WERI-Rb-1 (cell line): ENCODE measurements around the gene VPS16.
"Not testable (repeated sequence)": the region's sequence is repeated elsewhere in the genome, so short reads cannot be mapped to it uniquely, and the experiment has no call there.

Experiments used
- DNase-seq: peaks from one replicate; pipeline ENCODE4 v3.0.0-alpha.2; 2020
- H3K27ac ChIP-seq: fragments of 250-450 bp; sonication (Bioruptor Pico); 2 replicates; pipeline ENCODE4 v1.5.1; 2020; ENCODE audit warnings: mild to moderate bottlenecking, moderate library complexity
- H3K27me3 ChIP-seq: fragments of 250-450 bp; sonication (Bioruptor Pico); 2 replicates; pipeline ENCODE4 v1.5.1; 2021; ENCODE audit warnings: mild to moderate bottlenecking, low read depth, moderate library complexity; ENCODE audit not compliant: insufficient read depth, severe bottlenecking
- H3K36me3 ChIP-seq: fragments of 250-450 bp; sonication (Bioruptor Pico); 2 replicates; pipeline ENCODE4 v1.5.1; 2020; ENCODE audit warnings: mild to moderate bottlenecking, moderate library complexity
- H3K4me3 ChIP-seq: 2 replicates; pipeline ENCODE4 v1.5.1; 2011; ENCODE audit warnings: low read depth, mild to moderate bottlenecking, control low read depth, low read length
- H3K9me3 ChIP-seq: fragments of 250-450 bp; sonication (Bioruptor Pico); 2 replicates; pipeline ENCODE4 v1.5.1; 2021; ENCODE audit warnings: mild to moderate bottlenecking, moderate library complexity; ENCODE audit not compliant: severe bottlenecking
- TF ChIP-seq, protein P1 (sequence below): IDR thresholded peaks from 2 replicates; pipeline ENCODE4 v1.5.1; 2011; ENCODE audit warnings: low read depth, mild to moderate bottlenecking, control low read depth, inconsistent platforms, low read length

Gene VPS16

DNA sequence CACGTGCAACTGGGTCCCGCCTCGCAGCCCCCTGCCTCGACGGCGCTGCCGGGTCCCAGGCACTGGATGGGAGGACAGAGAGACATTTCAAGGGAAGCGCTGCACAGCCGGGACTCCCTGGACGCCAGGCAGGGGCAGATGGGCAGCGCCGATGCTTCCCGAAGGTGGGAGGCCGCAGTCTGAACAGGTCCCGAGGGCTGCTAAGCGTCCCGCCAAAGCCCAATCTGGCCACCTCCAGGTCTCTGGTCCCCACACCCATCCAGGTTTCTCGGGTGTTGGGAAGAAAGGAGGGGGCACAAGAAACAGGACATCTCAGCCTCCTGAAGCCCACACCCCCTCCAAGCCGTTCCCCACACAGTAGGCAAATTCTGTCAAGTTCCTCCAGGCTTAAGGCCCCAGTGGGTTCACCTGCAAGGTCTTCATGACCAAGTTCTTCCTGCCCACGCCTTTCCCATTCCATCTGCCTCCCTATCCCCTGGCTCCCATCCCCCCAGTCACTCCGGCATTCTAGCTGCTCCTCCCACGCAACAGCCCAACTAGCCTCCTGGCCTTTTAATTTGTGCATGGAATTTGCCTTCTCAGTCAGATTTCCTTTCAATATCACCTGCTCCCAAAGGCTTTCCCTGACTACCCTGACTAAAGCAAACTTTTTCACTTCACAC, 34.7 kb upstream of the VPS16 start:
- Histone ChIP-seq H3K27me3 (no peaks in the 10 kb centered on the region), H3K4me3 (no peak overlapping the region), H3K36me3 (no peaks in the 10 kb centered on the region), H3K9me3 (peaks cover 6% of the 10 kb centered on the region), H3K27ac (no peak overlapping the region)
- DNase-seq: no peak
- TF ChIP-seq, protein P1, sequence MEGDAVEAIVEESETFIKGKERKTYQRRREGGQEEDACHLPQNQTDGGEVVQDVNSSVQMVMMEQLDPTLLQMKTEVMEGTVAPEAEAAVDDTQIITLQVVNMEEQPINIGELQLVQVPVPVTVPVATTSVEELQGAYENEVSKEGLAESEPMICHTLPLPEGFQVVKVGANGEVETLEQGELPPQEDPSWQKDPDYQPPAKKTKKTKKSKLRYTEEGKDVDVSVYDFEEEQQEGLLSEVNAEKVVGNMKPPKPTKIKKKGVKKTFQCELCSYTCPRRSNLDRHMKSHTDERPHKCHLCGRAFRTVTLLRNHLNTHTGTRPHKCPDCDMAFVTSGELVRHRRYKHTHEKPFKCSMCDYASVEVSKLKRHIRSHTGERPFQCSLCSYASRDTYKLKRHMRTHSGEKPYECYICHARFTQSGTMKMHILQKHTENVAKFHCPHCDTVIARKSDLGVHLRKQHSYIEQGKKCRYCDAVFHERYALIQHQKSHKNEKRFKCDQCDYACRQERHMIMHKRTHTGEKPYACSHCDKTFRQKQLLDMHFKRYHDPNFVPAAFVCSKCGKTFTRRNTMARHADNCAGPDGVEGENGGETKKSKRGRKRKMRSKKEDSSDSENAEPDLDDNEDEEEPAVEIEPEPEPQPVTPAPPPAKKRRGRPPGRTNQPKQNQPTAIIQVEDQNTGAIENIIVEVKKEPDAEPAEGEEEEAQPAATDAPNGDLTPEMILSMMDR: no peak

DNA sequence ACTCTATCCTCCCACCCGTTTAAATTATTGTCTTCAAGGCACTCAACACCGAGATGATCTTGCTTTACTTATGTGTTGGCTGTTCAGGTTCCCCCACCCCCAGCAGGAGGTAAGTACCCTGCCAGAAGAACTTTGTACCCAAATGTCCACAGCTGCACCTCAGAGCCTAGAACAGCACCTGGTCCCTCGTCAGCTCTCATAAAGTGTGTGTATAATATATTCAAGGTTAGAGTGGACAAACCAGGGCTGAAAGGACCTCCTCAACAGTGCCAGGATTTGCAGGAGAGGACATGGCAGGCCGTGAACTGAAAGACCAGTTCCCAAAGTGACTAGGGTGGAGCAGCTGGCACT, 34.2 kb upstream of the VPS16 start:
- Histone ChIP-seq H3K9me3 (peaks cover 6% of the 10 kb centered on the region), H3K36me3 (no peaks in the 10 kb centered on the region), H3K27me3 (no peaks in the 10 kb centered on the region), H3K27ac (no peak overlapping the region), H3K4me3 (no peak overlapping the region)
- TF ChIP-seq, protein P1: no peak
- no peak for DNase-seq

DNA sequence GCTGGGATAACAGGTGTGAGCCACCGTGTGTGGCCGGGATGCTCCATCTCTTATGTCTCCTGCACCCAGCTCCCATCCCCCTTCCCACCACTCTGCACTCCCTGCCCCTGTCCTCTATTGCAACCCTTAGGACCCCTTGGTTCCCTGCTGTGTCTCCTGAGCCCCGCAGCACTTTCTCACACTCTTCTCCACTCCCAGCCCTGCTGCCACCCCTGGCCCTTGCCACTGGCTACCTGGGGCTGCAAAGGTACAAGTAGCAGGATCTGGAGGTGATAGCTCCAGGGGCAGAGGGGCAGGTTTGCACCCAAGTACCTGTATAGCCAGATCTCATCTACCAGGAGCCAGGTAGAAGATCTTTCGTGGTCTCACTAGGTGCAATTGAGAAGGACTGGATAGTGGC, 33.5 kb upstream of the VPS16 start:
- H3K36me3 ChIP-seq: no peaks in the 10 kb centered on the region
- DNase-seq: no peak
- H3K9me3 ChIP-seq: peaks cover 11% of the 10 kb centered on the region
- H3K4me3 ChIP-seq: no peak overlapping the region
- H3K27ac ChIP-seq: no peak overlapping the region
- TF ChIP-seq, protein P1: no peak
- H3K27me3 ChIP-seq: no peaks in the 10 kb centered on the region

DNA sequence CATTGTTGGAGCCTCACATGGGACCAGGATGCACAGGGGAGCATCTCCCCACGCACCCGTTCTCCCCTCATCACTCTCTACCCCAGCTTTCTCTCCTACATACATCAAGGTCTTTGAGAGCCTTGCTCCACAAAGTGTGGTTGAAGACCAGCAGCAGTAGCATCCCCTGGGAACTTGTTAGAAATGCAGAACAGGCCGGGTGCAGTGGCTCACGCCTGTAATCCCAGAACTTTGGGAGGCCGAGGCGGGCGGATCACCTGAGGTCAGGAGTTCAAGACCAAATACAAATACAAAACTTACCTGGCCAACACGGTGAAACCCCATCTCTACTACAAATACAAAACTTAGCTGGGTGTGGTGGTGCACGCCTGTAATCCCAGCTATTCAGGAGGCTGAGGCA, 32.6 kb upstream of the VPS16 start:
- peaks cover 15% of the 10 kb centered on the region for H3K9me3 ChIP-seq
- not testable (repeated sequence) for H3K36me3 ChIP-seq, H3K27me3 ChIP-seq, DNase-seq, H3K4me3 ChIP-seq, H3K27ac ChIP-seq

DNA sequence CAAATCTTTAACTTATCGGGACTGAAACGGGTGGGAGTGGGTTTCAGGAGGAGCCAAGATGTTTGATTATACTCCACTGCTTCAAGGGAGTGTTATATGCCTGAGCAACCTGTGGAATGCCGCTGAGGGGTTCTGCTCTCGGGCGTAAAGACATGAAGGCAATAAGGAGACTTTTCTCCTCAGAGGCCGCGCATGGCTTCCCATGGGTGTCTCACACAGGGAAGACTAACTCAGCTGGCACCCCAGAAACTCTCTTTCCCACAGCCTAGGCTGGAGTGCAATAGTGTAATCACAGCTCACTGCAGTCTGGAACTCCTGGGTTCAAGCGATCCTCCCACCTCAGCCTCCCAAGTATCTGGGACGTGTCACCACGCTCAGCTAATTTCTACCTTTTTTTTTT, 30.9 kb upstream of the VPS16 start:
- H3K36me3 ChIP-seq: no peaks in the 10 kb centered on the region
- no peak for DNase-seq
- H3K9me3 ChIP-seq: peaks cover 15% of the 10 kb centered on the region
- H3K4me3 ChIP-seq: no peak overlapping the region
- no peak overlapping the region; the same call in 1 of the 2 replicates for H3K27ac ChIP-seq
- no peaks in the 10 kb centered on the region for H3K27me3 ChIP-seq
- TF ChIP-seq, protein P1: no peak

DNA sequence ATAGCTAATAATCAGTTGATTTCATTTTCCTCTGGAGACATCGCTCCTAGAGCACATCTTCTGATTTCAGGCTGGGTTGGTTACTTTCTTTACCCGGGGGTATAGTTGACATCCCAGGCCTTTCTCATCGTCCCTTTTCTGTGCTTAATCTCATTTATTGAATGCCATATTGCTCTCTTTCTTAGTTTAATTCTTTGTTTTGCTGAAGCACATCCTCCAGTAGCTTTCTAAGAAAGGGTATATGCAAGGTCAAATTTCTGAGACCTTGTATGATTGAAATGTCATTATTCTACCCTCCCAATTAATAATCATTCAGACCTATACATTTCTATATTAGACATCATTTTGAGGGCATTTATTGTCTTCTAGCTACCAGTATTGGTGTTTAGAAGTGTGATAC, 28.4 kb upstream of the VPS16 start:
- no peak for DNase-seq
- Histone ChIP-seq H3K27me3 (no peaks in the 10 kb centered on the region), H3K36me3 (no peaks in the 10 kb centered on the region), H3K9me3 (peaks cover 15% of the 10 kb centered on the region), H3K4me3 (no peak overlapping the region), H3K27ac (no peak overlapping the region)
- TF ChIP-seq, protein P1: no peak
